Vagina (tissue), 2 donors: ENCODE data around the gene CSPG5. TPM values are rescaled to one million over a fixed set of nuclear protein-coding genes. Genes with fewer than 3 reads are reported as not detected.

Experiments used
- DNase-seq, 2 donors: peaks; one replicate each; pipeline ENCODE4 v3.0.0-alpha.2; 2017; ENCODE audit errors: extremely low spot score in 2 of 2
- H3K27ac ChIP-seq: fragments of 200-600 bp; sonication (generic); one replicate; pipeline ENCODE4 v1.5.1; 2019
- H3K27me3 ChIP-seq: fragments of 200-600 bp; sonication (generic); one replicate; pipeline ENCODE4 v1.5.1; 2019
- H3K36me3 ChIP-seq, 2 donors: fragments of 200-600 bp; sonication (generic); one replicate each; pipeline ENCODE4 v1.5.1; 2017 to 2019
- H3K4me1 ChIP-seq: fragments of 200-600 bp; sonication (generic); one replicate; pipeline ENCODE4 v1.5.1; 2019
- H3K4me3 ChIP-seq, 2 donors: fragments of 200-600 bp; sonication (generic); 1 replicate in 1 of 2; 2 replicates in 1 of 2; pipeline ENCODE4 v1.5.1; 2016 to 2019
- H3K9me3 ChIP-seq: fragments of 200-600 bp; sonication (generic); one replicate; pipeline ENCODE4 v1.5.1; 2019
- POLR2A ChIP-seq, 2 donors: fragments of 450-650 bp; IDR thresholded peaks; one replicate each; pipeline ENCODE4 v1.6.1; 2017; ENCODE audit warnings: antibody characterized with exemption in 2 of 2, mild to moderate bottlenecking in 2 of 2, moderate library complexity in 2 of 2
- POLR2AphosphoS5 ChIP-seq, 2 donors: sonication (generic); formaldehyde crosslinking; IDR thresholded peaks; one replicate each; pipeline ENCODE4 v1.9.0; 2017; ENCODE audit warnings: antibody characterized with exemption in 2 of 2, mild to moderate bottlenecking in 2 of 2, low read depth in 1 of 2; ENCODE audit not compliant: insufficient read depth in 1 of 2
- intact Hi-C: fragments of 100-400 bp; cut with DNase I; formaldehyde crosslinking; loops from one replicate; pipeline ENCODE4 v1.15.1; 2023
- total RNA-seq: library from RNA; depleted of rRNA; stranded (reverse); fragments of >200 nt; gene quantifications from one replicate; pipeline ENCODE4 v1.2.3, GENCODE V29; 2016
- TF ChIP-seq, protein P1 (sequence below), 3 experiments: fragments of 450-650 bp in 2 of 3; fragments of 200-600 bp in 1 of 3; sonication (generic) in 1 of 3; IDR thresholded peaks; one replicate each; pipeline ENCODE4 v1.5.1; 2017 to 2019; ENCODE audit warnings: antibody characterized with exemption in 3 of 3, mild to moderate bottlenecking in 2 of 3, moderate library complexity in 2 of 3

CSPG5 gene
- total RNA-seq, 1 donor from 2014 or later = 0.98 TPM

DNA sequence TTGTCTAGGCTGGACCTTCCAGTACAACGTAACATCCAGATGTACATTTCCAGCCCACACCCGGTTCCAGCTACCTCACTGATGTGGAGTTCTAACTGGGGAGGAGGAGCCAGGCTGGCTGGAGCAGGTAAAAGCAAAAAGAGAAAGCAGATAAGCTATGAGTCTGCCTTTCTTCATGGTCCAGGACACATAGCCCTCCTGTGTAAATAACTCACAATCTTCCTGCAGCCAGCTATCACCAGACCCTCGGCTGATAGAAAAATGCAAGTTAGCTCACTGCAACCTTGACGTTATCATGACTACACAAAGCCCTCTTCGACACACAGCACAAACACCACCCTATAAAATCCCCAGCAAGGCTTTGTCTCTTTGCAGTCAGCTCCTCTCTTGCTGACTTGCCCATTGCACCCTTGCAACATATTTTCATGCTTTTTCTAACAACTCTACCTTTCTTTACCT is 44.6 kb downstream of the CSPG5 start:
- no peaks in the 10 kb centered on the region for H3K36me3 ChIP-seq
- H3K27me3 ChIP-seq = no peaks in the 10 kb centered on the region
- no peaks in the 10 kb centered on the region for H3K9me3 ChIP-seq
- H3K4me1 ChIP-seq = no peaks in the 10 kb centered on the region
- DNase-seq = no peak
- peak in 1 of 2 donors; percentile 4 for TF ChIP-seq POLR2AphosphoS5 (IDR thresholded peaks at IDR 0.05; ENCODE audit: insufficient read depth in 1 of 2, low read depth in 1 of 2)
- TF ChIP-seq POLR2A (IDR thresholded peaks at IDR 0.05) = no peak
- TF ChIP-seq, protein P1, sequence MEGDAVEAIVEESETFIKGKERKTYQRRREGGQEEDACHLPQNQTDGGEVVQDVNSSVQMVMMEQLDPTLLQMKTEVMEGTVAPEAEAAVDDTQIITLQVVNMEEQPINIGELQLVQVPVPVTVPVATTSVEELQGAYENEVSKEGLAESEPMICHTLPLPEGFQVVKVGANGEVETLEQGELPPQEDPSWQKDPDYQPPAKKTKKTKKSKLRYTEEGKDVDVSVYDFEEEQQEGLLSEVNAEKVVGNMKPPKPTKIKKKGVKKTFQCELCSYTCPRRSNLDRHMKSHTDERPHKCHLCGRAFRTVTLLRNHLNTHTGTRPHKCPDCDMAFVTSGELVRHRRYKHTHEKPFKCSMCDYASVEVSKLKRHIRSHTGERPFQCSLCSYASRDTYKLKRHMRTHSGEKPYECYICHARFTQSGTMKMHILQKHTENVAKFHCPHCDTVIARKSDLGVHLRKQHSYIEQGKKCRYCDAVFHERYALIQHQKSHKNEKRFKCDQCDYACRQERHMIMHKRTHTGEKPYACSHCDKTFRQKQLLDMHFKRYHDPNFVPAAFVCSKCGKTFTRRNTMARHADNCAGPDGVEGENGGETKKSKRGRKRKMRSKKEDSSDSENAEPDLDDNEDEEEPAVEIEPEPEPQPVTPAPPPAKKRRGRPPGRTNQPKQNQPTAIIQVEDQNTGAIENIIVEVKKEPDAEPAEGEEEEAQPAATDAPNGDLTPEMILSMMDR (IDR thresholded peaks at IDR 0.05) = no peak
- no peak overlapping the region for H3K4me3 ChIP-seq
- H3K27ac ChIP-seq = no peak overlapping the region
- intact Hi-C loops = no loop called here

DNA sequence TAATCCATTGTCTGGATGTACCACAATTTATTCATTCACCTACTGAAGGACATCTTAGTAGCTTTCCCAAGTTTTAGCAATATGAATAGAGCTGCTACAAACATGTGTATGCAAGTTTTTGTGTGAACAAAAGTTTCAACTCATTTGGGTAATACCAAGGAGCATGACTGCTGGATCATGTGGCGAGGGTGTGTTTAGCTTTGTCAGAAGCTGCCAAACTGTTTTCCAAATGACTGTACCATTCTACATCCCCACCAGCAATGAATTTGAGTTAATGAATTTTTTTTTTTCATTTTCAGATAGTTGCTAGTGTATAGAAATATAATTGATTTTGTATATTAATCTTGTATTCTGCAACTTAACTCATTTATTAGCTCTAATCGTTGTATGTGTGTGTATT is 45.2 kb downstream of the CSPG5 start:
- no peak overlapping the region for H3K27ac ChIP-seq
- DNase-seq = no peak
- H3K36me3 ChIP-seq = no peaks in the 10 kb centered on the region
- peak in 1 of 2 donors; percentile 26 for TF ChIP-seq POLR2AphosphoS5 (IDR thresholded peaks at IDR 0.05; ENCODE audit: insufficient read depth in 1 of 2, low read depth in 1 of 2)
- TF ChIP-seq POLR2A (IDR thresholded peaks at IDR 0.05) = no peak
- intact Hi-C loops = no loop called here
- no peaks in the 10 kb centered on the region for H3K4me1 ChIP-seq
- H3K27me3 ChIP-seq = no peaks in the 10 kb centered on the region
- no peak overlapping the region for H3K4me3 ChIP-seq
- H3K9me3 ChIP-seq = no peaks in the 10 kb centered on the region

- intact Hi-C loops = no loop called here
- H3K27ac ChIP-seq = no peak overlapping the region
Measured at GRCh38 chr3:47527952-47528725, 50.5 kb downstream of the CSPG5 start.

DNA sequence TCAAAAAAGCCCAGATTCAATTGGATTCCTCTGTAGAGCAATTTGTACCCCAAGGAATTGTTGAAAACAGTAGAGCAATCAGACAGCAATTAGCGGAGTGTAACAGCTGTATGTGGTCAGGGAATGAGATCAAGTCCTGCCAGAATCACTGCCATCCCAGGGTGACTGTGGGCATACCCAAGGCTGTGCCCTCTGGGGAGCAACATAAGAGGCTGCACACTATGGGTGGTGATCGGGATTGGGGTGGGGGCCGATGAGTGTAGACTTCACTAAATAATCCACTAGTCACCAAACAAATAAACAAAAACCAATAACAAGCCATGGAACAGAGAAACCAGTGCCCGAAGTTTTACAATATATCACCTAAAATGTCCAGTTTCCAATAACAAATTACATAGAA is 53.0 kb downstream of the CSPG5 start:
- no peak for TF ChIP-seq POLR2A (IDR thresholded peaks at IDR 0.05)
- TF ChIP-seq, protein P1 (IDR thresholded peaks at IDR 0.05) = no peak
- TF ChIP-seq POLR2AphosphoS5 (IDR thresholded peaks at IDR 0.05; ENCODE audit: insufficient read depth in 1 of 2, low read depth in 1 of 2) = no peak
- no peaks in the 10 kb centered on the region for H3K27me3 ChIP-seq
- no peak overlapping the region for H3K4me3 ChIP-seq
- H3K27ac ChIP-seq = no peak overlapping the region
- H3K36me3 ChIP-seq = no peaks in the 10 kb centered on the region
- intact Hi-C loops = no loop called here
- H3K4me1 ChIP-seq = peaks cover 4% of the 10 kb centered on the region
- no peak for DNase-seq
- no peaks in the 10 kb centered on the region for H3K9me3 ChIP-seq

More at GRCh38 chr3:47527952-47528725, 50.5 kb downstream of the CSPG5 start:
- H3K9me3 ChIP-seq = no peaks in the 10 kb centered on the region
- H3K4me3 ChIP-seq = no peak overlapping the region
- H3K27me3 ChIP-seq = no peaks in the 10 kb centered on the region
- TF ChIP-seq, protein P1 (IDR thresholded peaks at IDR 0.05) = no peak
- TF ChIP-seq POLR2A (IDR thresholded peaks at IDR 0.05) = no peak
- no peak for TF ChIP-seq POLR2AphosphoS5 (IDR thresholded peaks at IDR 0.05; ENCODE audit: insufficient read depth in 1 of 2, low read depth in 1 of 2)
- no peak for DNase-seq
- no peaks in the 10 kb centered on the region for H3K4me1 ChIP-seq
- H3K36me3 ChIP-seq = no peaks in the 10 kb centered on the region

DNA sequence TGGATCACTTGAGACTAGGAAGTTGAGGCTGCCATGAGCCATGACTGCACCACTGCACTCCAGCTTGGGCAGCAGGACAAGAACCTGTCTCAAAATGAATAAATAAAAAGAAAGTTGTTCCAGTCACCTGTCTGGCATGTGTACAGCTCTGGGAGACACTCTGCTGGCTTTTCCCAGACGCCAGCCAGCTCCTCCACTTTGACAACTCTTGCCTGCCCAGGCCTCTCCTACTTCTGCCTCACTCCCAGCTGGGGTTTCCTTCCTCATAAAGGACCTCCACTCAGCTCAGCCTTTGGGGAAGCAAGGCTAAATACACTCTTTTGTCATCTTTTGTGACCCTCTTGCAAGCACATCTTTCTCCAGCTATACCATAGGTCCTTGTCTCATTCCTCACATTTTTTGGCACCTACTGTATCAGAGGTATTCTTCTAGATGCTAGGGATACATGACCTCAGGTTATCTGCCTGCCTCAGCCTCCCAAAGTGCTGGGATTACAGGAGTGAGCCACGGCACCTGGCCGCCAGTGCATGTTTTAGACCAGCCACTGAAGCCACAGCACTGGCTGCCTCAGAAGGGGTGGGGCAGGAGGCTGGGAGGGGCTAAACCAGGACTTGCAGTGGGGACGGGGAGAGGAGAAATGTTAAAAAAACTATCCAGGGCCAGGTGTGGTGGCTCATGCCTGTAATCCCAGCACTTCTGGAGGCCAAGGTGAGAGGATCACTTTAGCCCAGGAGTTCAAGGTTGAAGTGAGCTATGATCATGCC is 55.2 kb downstream of the CSPG5 start:
- H3K4me1 ChIP-seq = peaks cover 4% of the 10 kb centered on the region
- no peak for TF ChIP-seq POLR2A (IDR thresholded peaks at IDR 0.05)
- TF ChIP-seq, protein P1 (IDR thresholded peaks at IDR 0.05) = no peak
- no peak for TF ChIP-seq POLR2AphosphoS5 (IDR thresholded peaks at IDR 0.05; ENCODE audit: insufficient read depth in 1 of 2, low read depth in 1 of 2)
- H3K36me3 ChIP-seq = no peaks in the 10 kb centered on the region
- no peak for DNase-seq
- H3K27me3 ChIP-seq = no peaks in the 10 kb centered on the region
- H3K4me3 ChIP-seq = no peak overlapping the region
- intact Hi-C loops = loop anchor here (2.0 kb wide), 1 partner anchor 265 kb away; no protein-coding TSS in a partner anchor
- H3K9me3 ChIP-seq = no peaks in the 10 kb centered on the region
- no peak overlapping the region for H3K27ac ChIP-seq
